ENCODE results near the gene ILDR2.
A peak's percentile ranks its signal among the peaks of the same experiment; 100 is the strongest.

The ILDR2 gene

DNA sequence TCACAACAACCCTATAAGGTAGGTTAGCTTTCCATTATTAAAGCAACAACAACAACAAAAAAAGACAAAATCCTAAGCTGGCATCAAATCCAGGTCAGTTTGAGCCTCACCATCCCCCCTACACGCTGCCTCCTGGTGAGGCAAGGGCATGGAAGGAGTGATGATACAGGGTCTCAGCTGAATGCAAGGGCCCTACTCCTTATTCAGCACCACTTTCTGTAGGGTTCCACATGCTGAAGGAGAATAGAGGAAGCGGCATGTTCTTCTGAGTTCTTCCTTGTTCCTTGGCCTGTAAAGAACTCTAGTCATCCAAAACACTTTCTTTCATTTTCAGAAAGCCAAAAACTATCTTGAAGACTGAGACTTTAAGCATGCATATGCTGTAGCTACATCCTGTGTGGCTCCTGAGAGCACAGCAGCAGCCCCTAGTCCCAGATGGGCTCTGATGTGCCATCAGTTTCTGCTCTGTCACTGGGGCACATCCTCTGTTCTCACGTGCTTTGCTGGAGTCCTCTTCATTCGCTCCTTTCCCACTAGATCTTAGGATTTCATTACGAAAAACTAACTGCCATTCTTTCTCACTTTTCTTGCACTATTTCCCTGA, 6.2 kb downstream of the ILDR2 start:
- peak in 2 of 4 experiments; percentile 13 to 18 for DNase-seq

- no peak for DNase-seq
Observed at GRCh38 chr1:166960858-166961474, 14.4 kb downstream of the ILDR2 start.

DNA sequence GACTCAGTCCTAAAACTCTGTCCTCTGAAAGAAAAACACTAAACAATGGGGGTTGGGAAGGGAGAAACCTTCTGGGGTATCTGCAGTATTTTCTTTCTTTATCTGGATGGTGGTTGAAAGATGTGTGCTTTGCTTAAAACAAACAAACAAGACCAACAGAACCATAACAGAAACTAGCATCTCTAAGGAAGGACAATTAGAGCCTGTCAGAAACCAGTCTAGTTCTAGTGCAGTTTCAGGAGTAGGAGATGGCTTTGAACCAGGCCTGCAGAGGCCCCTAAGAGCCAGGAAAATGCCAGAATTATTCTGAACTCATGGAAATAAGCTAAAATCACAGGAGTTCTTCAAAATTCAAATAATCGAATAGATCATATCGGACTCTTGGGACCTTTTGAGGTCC, 18.5 kb downstream of the ILDR2 start:
- DNase-seq, result no peak

DNA sequence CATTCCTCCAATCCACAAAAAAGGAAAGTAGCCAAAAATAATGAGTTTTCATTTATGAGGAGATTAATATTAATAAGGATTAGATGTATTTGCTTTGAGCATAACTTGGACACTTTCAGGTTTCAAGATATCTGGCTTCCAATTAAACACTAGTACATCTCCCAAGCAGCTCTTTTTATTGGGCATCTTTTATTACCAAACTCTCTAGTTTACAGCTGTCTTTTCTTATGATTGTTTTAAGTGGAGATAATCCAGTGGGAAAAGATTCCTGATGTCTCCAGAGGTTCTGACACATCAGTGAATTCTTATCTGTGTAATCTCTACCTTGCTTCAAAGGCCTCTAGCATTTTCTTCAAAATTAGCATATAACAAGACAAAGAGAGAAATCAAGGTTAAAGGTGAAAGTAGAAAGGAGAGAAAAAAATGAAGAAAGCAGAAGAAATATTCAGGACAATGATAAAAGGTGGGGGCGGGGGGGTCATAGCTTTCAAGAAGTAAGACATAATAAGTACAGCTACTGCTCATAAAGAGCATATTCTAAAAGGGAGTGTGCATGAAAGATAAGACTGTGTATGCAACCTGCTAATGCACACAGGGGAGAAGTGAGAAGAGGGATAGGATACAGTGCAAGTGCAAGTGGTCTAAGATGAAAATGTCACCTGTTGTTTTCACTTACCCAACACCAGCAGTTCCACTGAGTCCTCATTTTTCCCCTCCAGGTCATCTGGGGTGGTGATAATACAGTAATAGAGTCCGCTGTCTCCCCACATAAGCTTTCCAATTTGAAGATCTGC, 19.1 kb downstream of the ILDR2 start:
- no peak for DNase-seq

DNA sequence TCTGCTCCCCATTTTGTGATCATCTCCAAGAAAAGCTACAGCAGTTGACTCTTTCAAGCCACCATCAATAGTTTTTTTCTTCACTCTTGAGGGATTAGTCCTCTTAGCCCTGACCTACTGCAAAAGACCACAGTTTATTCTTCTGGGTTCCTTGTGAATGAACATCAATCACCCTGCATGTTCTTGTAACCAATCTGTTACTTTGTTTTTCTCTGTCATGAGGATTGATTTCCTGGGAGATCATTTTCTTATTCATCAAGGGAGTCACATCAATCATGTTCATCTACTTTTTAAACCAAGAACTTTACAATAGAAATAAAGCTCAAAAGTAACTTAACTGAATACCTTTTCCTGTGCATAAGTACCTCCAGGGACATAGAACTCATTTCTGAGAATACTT, 21.8 kb downstream of the ILDR2 start:
- no peak for DNase-seq

GRCh38 chr1:166952002-166952746, 23.2 kb downstream of the ILDR2 start:
- no peak for DNase-seq

GRCh38 chr1:166951050-166951449, 24.3 kb downstream of the ILDR2 start:
- no peak for DNase-seq

DNA sequence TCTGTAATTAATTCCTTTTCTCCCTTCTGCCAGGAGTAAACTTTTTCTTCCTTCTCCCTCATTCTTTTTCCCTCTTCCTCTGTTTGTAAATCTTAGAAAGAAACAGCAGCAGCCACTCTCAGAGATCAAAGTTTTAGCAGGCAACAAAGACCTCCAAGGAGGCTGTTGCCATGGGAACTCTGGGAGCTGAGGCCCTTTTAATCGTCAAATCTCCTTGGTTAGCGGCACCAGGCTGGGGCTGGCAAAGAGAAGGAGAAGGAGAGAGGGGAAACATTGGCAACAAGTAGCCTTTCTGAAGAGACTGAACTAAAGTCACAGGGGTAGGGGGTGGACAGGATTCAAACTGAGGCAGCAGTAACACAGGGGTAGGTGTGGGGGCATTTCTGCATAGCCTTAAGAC, 25.2 kb downstream of the ILDR2 start:
- no peak for DNase-seq

GRCh38 chr1:166948856-166949350, 26.4 kb downstream of the ILDR2 start:
- DNase-seq, result no peak

DNA sequence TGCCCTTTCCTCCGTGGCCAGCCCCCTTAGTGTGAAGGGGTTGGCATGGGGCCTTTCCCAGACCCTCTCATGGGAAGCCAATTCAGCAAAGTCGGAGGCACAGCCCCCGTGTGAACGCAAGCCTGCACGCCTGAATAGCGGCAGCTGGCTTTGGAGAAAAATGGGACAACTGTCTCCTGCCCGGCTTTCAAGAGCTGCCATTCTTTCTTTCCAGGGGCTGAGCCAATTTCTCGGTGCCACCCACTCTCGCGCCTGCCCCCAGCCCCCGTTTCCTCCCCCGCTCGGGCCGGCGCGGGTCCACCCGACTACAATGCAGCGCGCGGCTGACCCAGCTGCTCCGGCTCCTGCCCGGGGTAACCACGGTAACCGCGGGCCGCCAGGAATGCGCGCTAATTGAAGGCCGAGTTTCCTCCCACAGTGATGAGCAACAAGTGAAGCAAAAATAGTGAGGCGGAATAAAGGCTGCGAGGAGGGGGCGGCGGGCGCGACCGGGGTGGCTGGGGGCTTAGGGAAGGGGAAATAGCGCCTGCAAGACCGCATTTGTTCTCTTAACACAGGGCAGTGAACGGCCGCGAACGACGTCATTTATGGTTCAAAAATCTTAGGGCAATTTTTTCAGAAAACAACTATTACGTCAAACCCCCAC, 27.8 kb downstream of the ILDR2 start:
- peak; percentile 37 to 52 (median 42) for DNase-seq

DNA sequence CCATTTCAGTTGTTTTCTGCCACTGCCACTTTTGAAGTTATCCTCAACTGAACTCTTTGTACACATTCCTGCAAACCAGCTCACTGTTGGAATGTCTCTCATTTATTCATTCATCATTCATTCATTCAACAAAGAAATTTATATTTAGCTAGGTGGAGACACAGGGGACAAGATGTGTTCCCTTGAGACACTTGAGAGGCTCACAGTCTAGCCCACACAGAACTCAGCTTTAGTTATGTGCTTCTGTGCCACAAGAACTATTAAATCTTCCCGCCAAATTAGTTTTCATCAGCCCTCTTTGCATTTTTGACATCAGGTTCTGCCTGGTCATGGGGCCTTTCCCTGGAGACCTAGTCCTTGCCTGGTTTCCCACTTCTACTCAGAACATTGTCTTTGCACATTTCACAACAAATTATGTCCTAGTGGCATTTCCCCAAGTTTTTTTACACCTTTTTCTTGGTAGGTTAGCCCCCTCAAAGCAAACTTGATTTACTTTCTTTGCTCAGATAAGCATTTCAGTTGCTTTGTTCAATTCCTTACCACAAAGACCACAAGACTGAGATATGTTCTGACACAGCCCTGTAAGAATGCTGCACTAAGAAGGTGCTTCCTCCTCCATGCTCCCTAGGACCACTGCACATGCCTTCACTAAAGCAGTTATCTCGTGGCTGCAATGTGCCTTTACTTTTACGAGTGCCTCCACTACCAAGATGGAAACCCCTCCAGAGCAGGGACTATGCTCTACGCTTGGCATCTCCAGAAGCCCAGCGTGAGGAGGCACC, 31.0 kb downstream of the ILDR2 start:
- no peak for DNase-seq

DNA sequence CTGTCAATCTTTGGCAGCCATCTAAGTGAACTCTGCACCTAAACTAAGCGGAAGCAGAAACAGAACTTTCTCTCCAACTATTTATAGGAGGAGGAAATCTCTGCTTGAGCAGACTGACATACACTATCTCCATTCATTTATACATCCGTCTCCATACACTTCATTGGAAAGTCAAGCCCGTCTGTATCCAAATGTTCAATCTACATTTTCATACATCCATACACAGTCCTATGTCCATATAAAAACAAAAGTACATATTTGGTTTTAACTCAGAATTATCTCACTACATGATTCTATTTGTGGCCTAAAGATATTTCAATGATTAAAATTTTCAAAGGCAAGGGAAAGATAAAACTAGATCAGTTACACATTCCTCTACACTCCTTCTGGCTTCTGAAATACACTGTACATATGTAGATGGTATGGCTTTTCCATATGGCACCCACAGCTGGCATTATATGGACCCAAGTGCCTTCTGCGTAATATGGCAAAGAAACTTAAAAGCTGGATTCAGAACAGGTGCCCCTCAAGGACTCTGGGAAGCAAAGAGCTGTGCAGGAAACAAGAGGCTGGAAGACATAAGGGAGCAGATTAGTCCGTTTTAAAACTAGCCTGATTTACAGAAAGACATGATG, 35.5 kb downstream of the ILDR2 start:
- DNase-seq, result no peak

GRCh38 chr1:166937962-166938361, 37.4 kb downstream of the ILDR2 start:
- DNase-seq, result no peak

- no peak for DNase-seq
Observed at GRCh38 chr1:166937329-166937728, 38.0 kb downstream of the ILDR2 start.

- DNase-seq, result no peak
Observed at GRCh38 chr1:166933633-166934032, 41.7 kb downstream of the ILDR2 start.

- DNase-seq, result no peak
Observed at GRCh38 chr1:166933140-166933539, 42.2 kb downstream of the ILDR2 start.

DNA sequence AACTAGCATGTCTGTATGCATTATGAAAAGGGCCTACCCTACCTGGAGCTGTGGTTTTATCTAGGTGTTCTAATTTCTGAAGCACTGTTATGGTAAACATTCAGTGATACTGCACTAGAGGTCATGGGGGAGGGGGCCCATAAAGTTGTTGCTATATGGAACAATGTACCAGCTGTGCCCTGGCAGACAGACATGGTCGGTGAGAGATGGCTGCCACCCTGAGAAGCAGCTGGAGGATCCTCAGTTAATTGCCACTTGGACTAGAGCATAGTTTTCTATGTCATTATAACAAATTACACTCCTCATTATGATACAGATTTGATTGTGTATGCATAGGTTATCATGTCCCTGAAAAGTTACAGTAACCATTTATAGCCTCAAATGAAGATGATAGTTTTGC, 45.4 kb downstream of the ILDR2 start:
- no peak for DNase-seq

GRCh38 chr1:166927701-166928100, 47.6 kb downstream of the ILDR2 start:
- DNase-seq, result no peak

DNA sequence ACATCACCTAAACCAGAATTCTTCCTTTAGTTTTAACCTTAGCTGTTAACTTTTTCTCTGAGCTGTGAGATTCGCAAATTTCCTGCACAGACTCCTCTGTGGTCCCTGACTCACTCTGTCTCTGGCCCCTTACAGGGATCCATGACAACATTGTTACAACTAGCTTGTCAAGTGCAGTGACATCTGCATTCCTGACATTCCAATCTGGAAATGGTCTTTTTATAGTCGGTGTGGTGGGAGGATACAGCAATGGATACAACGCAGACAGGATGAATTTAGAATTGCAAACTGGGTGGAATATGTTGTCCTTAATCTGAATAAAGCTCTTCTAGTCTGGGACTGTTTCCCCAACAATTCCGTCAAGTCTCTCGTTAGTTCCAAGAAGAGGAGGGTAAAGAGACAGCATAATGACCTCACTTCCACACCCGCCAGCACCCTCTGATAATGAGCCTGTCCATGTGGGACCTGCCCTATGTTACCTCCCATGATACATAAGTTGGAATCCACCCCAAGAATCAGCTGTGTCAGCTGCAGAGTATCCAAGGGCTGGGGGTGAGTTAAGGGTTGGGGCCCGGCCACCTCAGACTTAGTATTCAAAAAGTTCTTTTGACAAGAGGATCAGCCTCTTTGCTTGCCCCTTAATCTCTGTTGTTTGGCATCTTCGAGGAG, 49.4 kb downstream of the ILDR2 start:
- DNase-seq, result no peak

DNA sequence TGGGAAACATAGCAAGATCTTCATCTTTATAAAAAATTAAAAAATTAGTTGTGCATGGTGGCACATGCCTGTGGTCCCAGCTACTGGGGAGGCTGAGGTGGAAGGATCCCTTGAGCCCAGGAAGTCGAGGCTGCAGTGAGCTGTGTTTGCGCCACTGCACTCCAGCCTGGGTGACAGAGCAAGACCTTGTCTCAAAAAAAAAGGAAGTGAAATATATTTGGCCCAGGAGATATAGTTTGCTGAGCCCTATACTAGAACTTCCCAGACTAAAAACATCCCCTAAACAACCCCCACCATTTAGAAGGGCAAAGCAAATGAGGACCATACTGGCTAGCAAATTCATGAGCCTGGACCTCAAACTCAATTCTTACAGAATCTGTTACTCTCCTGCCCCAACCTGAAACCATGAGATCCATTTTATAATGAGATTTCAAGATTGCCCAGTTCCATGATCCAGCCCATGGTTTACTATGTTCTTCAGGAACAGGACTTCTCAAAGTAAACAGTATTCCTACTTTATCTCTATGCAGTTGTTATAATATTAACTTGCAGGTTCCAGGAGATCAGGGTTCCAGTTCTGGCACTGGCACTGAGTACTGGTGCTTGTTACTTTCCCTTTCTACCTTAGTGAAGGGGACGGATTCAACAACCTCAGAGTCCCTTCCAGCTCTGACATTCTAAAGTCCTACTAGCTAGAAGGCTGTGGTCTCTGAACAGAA, 50.4 kb downstream of the ILDR2 start:
- peak in 1 of 4 experiments; percentile 7 for DNase-seq

Measured in suppressor macrophage (primary cell).